ENCODE results near the gene ALDH7A1.

The ALDH7A1 gene

DNA sequence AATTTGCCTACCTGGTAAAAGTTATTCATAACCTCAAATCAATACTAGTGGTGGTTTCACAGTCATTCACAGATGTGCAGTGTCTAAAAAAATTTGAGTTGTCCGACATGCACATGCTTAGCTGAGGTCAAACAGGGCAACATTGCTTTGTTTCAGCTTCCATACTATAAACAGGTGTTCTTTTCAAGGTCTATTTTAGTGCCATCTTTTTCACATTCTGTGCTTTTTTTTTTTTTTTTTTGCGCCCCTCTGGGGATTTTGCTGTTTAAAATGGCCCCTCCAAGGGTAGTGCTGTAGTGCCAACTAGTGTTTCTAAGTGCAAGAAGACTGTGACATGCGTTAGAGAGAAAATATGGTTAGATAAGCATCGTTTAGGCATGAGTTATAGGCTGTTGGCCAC, 20.3 kb upstream of the ALDH7A1 start:
- H3K27me3 ChIP-seq (replicated peaks; ENCODE audit: control insufficient read depth, insufficient read depth, low read length): no peaks in the 10 kb centered on the region
- peak; percentile 54 for DNase-seq (ENCODE audit: extremely low read depth, insufficient read length)
- H3K36me3 ChIP-seq (ENCODE audit: control insufficient read depth, insufficient read depth, low read length): peaks cover 2% of the 10 kb centered on the region
- TF ChIP-seq CTCF (IDR thresholded peaks at IDR 0.05; ENCODE audit: insufficient read depth, low read length, poor library complexity, severe bottlenecking): peak; percentile 59
- H3K4me3 ChIP-seq (replicated peaks; ENCODE audit: low read depth, low read length): no peak overlapping the region

DNA sequence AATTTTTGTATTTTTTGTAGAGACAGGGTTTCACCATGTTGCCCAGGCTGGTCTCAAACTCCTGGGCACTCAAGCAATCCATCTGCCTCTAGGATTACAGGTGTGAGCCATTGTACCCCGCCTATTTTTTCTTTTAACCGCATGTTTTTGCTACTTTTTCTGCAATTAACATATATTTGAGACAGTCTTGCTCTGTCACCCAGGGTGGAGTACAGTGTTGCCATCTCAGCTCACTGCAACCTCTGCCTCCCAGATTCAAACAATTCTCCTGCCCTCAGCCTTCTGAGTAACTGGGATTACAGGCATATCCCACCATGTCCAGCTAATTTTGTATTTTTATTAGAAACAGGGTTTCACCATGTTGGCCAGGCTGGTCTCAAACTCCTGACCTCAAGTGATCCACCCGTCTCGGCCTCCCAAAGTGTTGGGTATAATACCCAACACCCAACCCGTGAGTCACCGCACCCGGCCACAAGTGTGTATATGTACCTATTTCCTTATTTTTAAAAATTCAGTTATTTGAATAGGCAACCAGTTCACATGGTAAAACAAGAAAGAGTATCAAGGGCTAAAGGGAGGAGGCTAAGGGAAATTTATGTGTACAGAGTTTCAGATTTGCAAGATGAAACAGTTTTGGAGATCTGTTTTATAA, 19.0 kb upstream of the ALDH7A1 start:
- Histone ChIP-seq H3K4me3 (replicated peaks; ENCODE audit: low read depth, low read length) (no peak overlapping the region), H3K27me3 (replicated peaks; ENCODE audit: control insufficient read depth, insufficient read depth, low read length) (no peaks in the 10 kb centered on the region), H3K36me3 (ENCODE audit: control insufficient read depth, insufficient read depth, low read length) (peaks cover 5% of the 10 kb centered on the region)
- no peak for DNase-seq (ENCODE audit: extremely low read depth, insufficient read length)
- TF ChIP-seq CTCF (IDR thresholded peaks at IDR 0.05; ENCODE audit: insufficient read depth, low read length, poor library complexity, severe bottlenecking): no peak

GRCh38 chr5:126610616-126611015, 15.6 kb upstream of the ALDH7A1 start:
- peaks cover 3% of the 10 kb centered on the region; the same call in 1 of the 2 replicates for H3K36me3 ChIP-seq (ENCODE audit: control insufficient read depth, insufficient read depth, low read length)
- H3K27me3 ChIP-seq (replicated peaks; ENCODE audit: control insufficient read depth, insufficient read depth, low read length): no peaks in the 10 kb centered on the region
- no peak for TF ChIP-seq CTCF (IDR thresholded peaks at IDR 0.05; ENCODE audit: insufficient read depth, low read length, poor library complexity, severe bottlenecking)
- DNase-seq (ENCODE audit: extremely low read depth, insufficient read length): no peak
- H3K4me3 ChIP-seq (replicated peaks; ENCODE audit: low read depth, low read length): no peak overlapping the region

GRCh38 chr5:126610160-126610559, 15.1 kb upstream of the ALDH7A1 start:
- no peak for TF ChIP-seq CTCF (IDR thresholded peaks at IDR 0.05; ENCODE audit: insufficient read depth, low read length, poor library complexity, severe bottlenecking)
- Histone ChIP-seq H3K4me3 (replicated peaks; ENCODE audit: low read depth, low read length) (no peak overlapping the region), H3K27me3 (replicated peaks; ENCODE audit: control insufficient read depth, insufficient read depth, low read length) (no peaks in the 10 kb centered on the region), H3K36me3 (ENCODE audit: control insufficient read depth, insufficient read depth, low read length) (peaks cover 3% of the 10 kb centered on the region; the same call in 1 of the 2 replicates)
- DNase-seq (ENCODE audit: extremely low read depth, insufficient read length): no peak

DNA sequence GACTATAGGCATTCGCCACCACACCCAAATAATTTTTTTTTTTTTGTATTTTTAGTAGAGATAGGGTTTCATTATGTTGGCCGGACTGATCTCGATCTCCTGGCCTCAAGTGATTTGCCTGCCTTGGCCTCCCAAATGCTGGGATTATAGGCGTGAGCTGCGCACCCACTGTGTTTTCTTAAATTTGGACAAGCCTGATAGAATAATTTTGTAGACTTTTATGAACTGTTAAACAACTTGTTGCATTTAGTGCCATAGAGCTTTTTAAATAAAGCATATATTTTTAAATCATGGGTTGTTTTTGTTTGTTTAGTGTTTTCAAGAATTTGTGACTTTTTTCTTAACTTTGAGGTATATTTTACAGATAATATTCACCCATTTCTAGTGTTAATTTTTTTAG, 10.5 kb upstream of the ALDH7A1 start:
- H3K4me3 ChIP-seq (replicated peaks; ENCODE audit: low read depth, low read length): no peak overlapping the region
- no peak for TF ChIP-seq CTCF (IDR thresholded peaks at IDR 0.05; ENCODE audit: insufficient read depth, low read length, poor library complexity, severe bottlenecking)
- no peaks in the 10 kb centered on the region for H3K27me3 ChIP-seq (replicated peaks; ENCODE audit: control insufficient read depth, insufficient read depth, low read length)
- peaks cover 10% of the 10 kb centered on the region for H3K36me3 ChIP-seq (ENCODE audit: control insufficient read depth, insufficient read depth, low read length)
- DNase-seq (ENCODE audit: extremely low read depth, insufficient read length): no peak

Measured in GM06990 (cell line).